GM12873 (cell line): ENCODE results near the gene PTGFR.

ENCODE experiments used
- CTCF ChIP-seq: IDR thresholded peaks from 2 replicates; pipeline ENCODE4 v1.5.1; 2012; ENCODE audit warnings: low read depth, mild to moderate bottlenecking, moderate library complexity, low read length, control low read depth; ENCODE audit not compliant: insufficient read depth; ENCODE audit errors: missing control alignments

The PTGFR gene

GRCh38 chr1:78553859-78554258, 63.1 kb downstream of the PTGFR start:
- TF ChIP-seq CTCF: peak; percentile 17

GRCh38 chr1:78554840-78555239, 64.1 kb downstream of the PTGFR start:
- no peak for TF ChIP-seq CTCF

GRCh38 chr1:78559680-78560079, 68.9 kb downstream of the PTGFR start:
- no peak for TF ChIP-seq CTCF

GRCh38 chr1:78560811-78561210, 70.0 kb downstream of the PTGFR start:
- TF ChIP-seq CTCF: no peak

GRCh38 chr1:78561856-78562255, 71.1 kb downstream of the PTGFR start:
- no peak for TF ChIP-seq CTCF

GRCh38 chr1:78565393-78565792, 74.6 kb downstream of the PTGFR start:
- TF ChIP-seq CTCF: no peak

- TF ChIP-seq CTCF: peak; percentile 11
Observed at GRCh38 chr1:78570539-78570938, 79.8 kb downstream of the PTGFR start.
